Hematopoietic multipotent progenitor cell (in vitro differentiated cells): ENCODE data around the gene ZNF248. TPM values are rescaled to one million over a fixed set of nuclear protein-coding genes. Genes with fewer than 3 reads are reported as not detected.
A peak's percentile ranks its signal among the peaks of the same experiment; 100 is the strongest.
"Not testable (repeated sequence)": the region's sequence is repeated elsewhere in the genome, so short reads cannot be mapped to it uniquely, and the experiment has no call there.

Source experiments
- DNase-seq, 3 donors: peaks; one replicate each; pipeline ENCODE4 v3.0.0-alpha.2; 2011 to 2015; ENCODE audit warnings: low read depth in 2 of 3, low spot score in 2 of 3
- total RNA-seq: library from RNA; depleted of rRNA; stranded (reverse); fragments of >200 nt; gene quantifications from one replicate; pipeline ENCODE4 v1.2.3, GENCODE V29; 2012

The ZNF248 gene
- total RNA-seq, result 7.3 TPM

GRCh38 chr10:37857287-37858211, at the start of gene ZNF248:
Gene ZNF248 (minus strand): TSS chr10:37857610. CDS start chr10:37856310, 1,300 bp downstream.
- peak; percentile 90 to 98 (median 95) for DNase-seq

GRCh38 chr10:37906382-37906781, 49.0 kb upstream of the ZNF248 start:
- no peak for DNase-seq

GRCh38 chr10:37896436-37896835, 39.0 kb upstream of the ZNF248 start:
- no peak for DNase-seq

- DNase-seq, result no peak
Measured at GRCh38 chr10:37895674-37896073, 38.3 kb upstream of the ZNF248 start.

- no peak for DNase-seq
Measured at GRCh38 chr10:37885850-37886249, 28.4 kb upstream of the ZNF248 start.

- no peak for DNase-seq
Measured at GRCh38 chr10:37872955-37873354, 15.5 kb upstream of the ZNF248 start.

- no peak for DNase-seq
Measured at GRCh38 chr10:37872283-37872682, 14.9 kb upstream of the ZNF248 start.

GRCh38 chr10:37871568-37872251, 14.3 kb upstream of the ZNF248 start:
- DNase-seq, result no peak

GRCh38 chr10:37871143-37871542, 13.7 kb upstream of the ZNF248 start:
- DNase-seq, result no peak

- DNase-seq, result no peak
Measured at GRCh38 chr10:37868796-37869195, 11.4 kb upstream of the ZNF248 start.

- no peak for DNase-seq
Measured at GRCh38 chr10:37865957-37866803, 8.8 kb upstream of the ZNF248 start.

- no peak for DNase-seq
Measured at GRCh38 chr10:37865264-37865663, 7.9 kb upstream of the ZNF248 start.

- no peak for DNase-seq
Measured at GRCh38 chr10:37860494-37861190, 3.2 kb upstream of the ZNF248 start.

- DNase-seq, result not testable (repeated sequence)
Measured at GRCh38 chr10:37859270-37859669, 1.9 kb upstream of the ZNF248 start.

GRCh38 chr10:37856881-37857286, 526 bp downstream of the ZNF248 start:
- peak in 2 of 3 donors; percentile 23 to 44 for DNase-seq

- DNase-seq, result no peak
Measured at GRCh38 chr10:37855636-37856035, 1.8 kb downstream of the ZNF248 start.

GRCh38 chr10:37854626-37855025, 2.8 kb downstream of the ZNF248 start:
- no peak for DNase-seq

- no peak for DNase-seq
Measured at GRCh38 chr10:37844644-37845043, 12.8 kb downstream of the ZNF248 start.

- no peak for DNase-seq
Measured at GRCh38 chr10:37839243-37839642, 18.2 kb downstream of the ZNF248 start.
